HFFc6 (cell line): Measurements from ENCODE around the gene RHBDL3. TPM values are rescaled to one million over a fixed set of nuclear protein-coding genes. Genes with fewer than 3 reads are reported as not detected.

Experiments used
- DNase-seq: peaks from one replicate; pipeline ENCODE4 v3.0.0-alpha.2; 2018
- H3K27ac Mint-ChIP-seq: 2 replicates; pipeline ENCODE4 v1.8.0; 2020; ENCODE audit warnings: mild to moderate bottlenecking, mixed read lengths
- H3K27me3 Mint-ChIP-seq: 2 replicates; pipeline ENCODE4 v1.8.0; 2021; ENCODE audit warnings: mild to moderate bottlenecking, moderate library complexity, mixed read lengths; ENCODE audit not compliant: insufficient read depth
- H3K36me3 Mint-ChIP-seq: 2 replicates; pipeline ENCODE4 v1.8.0; 2021; ENCODE audit warnings: low read depth, mixed read lengths
- H3K4me1 Mint-ChIP-seq: 2 replicates; pipeline ENCODE4 v1.8.0; 2020; ENCODE audit warnings: low read depth, mixed read lengths
- H3K4me3 Mint-ChIP-seq: 2 replicates; pipeline ENCODE4 v1.8.0; 2020; ENCODE audit warnings: mild to moderate bottlenecking, moderate library complexity, mixed read lengths
- H3K9me3 Mint-ChIP-seq: 2 replicates; pipeline ENCODE4 v1.8.0; 2020; ENCODE audit warnings: mild to moderate bottlenecking, mixed read lengths
- total RNA-seq, 6 experiments: library from RNA; stranded (reverse); fragmentation: NEBNext Ultra II Directional; extraction: Animal tissue kit (Norgen Biotek cat#: 25700); gene quantifications; 2 replicates in 1 of 6; 3 replicates in 5 of 6; pipeline ENCODE4 v1.2.3, GENCODE V29; 2021
- TF ChIP-seq, protein P1 (sequence below): fragments of 200-600 bp; sonication (generic); IDR thresholded peaks from 2 replicates; pipeline ENCODE4 v1.5.0; 2021; ENCODE audit warnings: antibody characterized with exemption, mild to moderate bottlenecking

The RHBDL3 gene
- total RNA-seq, 6 experiments from 2014 or later, result 0.07 TPM; not detected in 5

DNA sequence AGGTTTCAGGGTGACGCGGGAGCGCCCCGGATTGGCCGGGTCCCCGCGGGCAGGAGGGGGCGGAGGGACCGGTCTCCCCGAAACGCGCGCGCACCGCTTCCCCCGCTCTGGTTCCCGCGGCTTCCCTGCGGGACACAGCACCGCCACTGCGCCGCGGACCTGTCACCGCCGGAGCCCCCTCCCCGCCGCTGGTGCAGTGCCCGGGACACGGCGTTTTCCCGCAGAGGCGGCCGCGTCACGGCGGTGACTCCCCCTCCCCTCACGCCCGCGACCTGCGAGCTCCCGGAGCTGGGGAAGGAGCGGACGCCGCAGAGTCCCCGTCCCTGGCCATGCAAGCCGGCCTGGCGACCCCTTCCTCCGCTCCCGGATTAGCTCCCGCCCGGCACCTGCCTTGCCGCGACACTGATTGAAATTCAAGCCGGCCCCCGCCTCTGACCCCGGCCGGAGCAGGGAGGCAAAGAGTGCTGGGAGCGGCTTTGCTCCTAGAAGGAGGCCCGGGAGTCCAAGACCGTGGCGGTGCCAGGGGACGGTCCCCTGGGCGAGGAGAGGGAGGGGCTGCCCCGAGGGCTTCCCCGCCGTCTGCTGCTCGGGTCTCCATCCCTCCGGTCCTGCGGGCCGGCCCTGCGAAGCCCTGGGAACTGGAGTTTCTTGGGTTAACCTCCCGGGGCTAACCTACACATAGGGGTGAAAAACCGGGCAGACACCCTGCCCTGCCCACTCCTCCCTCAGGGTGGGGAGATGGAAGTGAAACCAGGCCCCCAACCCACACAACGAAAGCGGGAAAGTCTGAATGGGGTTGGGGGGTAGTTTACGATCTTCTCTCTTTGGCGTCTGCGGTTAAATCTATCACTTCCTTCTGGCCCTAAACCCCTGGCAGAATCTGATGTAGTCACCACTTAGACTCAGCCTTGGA, 1.0 kb downstream of the RHBDL3 start:
- H3K36me3 Mint-ChIP-seq, result no peaks in the 10 kb centered on the region
- peaks cover 63% of the 10 kb centered on the region for H3K27me3 Mint-ChIP-seq
- no peaks in the 10 kb centered on the region for H3K4me1 Mint-ChIP-seq
- no peaks in the 10 kb centered on the region for H3K9me3 Mint-ChIP-seq
- TF ChIP-seq, protein P1, sequence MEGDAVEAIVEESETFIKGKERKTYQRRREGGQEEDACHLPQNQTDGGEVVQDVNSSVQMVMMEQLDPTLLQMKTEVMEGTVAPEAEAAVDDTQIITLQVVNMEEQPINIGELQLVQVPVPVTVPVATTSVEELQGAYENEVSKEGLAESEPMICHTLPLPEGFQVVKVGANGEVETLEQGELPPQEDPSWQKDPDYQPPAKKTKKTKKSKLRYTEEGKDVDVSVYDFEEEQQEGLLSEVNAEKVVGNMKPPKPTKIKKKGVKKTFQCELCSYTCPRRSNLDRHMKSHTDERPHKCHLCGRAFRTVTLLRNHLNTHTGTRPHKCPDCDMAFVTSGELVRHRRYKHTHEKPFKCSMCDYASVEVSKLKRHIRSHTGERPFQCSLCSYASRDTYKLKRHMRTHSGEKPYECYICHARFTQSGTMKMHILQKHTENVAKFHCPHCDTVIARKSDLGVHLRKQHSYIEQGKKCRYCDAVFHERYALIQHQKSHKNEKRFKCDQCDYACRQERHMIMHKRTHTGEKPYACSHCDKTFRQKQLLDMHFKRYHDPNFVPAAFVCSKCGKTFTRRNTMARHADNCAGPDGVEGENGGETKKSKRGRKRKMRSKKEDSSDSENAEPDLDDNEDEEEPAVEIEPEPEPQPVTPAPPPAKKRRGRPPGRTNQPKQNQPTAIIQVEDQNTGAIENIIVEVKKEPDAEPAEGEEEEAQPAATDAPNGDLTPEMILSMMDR, result no peak
- peak overlapping the region; percentile 25; the same call in 1 of the 2 replicates for H3K4me3 Mint-ChIP-seq
- no peak overlapping the region for H3K27ac Mint-ChIP-seq
- no peak for DNase-seq

DNA sequence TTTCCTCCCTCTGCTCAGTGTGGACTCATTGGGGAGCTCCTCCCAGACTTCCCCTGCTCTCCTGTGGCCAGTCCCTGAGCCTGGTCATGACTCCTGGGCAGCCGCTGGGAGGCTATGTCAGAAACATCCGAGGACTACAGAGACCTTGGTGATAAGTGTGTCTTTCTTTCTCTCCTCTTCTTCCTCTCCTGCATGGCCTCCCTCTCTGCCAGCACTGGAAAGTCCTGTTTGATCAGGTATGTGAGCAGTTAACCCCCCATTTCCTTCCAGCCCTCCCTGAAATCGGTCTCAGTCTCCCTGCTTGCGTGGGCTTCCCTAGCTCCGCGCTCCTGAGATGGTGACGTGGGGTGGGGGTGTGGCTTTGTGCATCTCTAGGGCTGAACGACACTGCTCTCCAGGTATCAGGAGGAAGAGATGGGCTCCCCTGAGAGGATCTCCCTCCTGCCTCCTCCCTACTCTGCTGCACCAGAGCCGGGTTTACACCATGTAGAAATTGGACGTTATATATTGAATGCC, 2.1 kb downstream of the RHBDL3 start:
- Mint-ChIP-seq H3K36me3 (no peaks in the 10 kb centered on the region), H3K27ac (no peak overlapping the region), H3K4me1 (no peaks in the 10 kb centered on the region), H3K4me3 (peak overlapping the region; percentile 49), H3K9me3 (no peaks in the 10 kb centered on the region), H3K27me3 (peaks cover 54% of the 10 kb centered on the region)
- DNase-seq, result no peak
- TF ChIP-seq, protein P1, result no peak

DNA sequence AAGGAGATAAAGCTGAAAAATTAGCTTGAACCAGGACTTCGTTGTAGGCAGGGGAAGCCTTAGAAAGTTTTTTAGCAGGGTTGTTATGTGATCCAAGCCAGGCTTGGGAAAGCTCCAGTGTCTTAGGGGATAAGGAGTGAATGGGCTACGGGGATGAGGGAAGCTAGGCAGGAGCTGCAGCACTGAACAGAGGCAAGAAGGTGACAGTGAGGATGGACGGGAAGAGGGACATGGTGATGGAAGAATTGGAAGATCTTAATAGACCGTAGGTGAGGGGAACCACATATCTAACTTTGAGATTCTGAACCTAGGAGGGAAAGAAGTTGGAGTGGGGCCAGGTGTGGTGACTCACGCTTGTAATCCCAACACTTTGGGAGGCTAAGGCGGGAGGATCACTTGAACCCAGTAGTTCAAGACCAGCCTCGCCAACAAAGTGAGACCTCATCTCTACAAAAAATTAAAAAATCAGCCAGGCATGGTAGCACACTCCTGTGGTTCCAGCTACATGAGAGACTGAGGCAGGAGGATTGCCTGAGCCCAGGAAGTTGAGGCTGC, 3.2 kb downstream of the RHBDL3 start:
- peaks cover 47% of the 10 kb centered on the region for H3K27me3 Mint-ChIP-seq

DNA sequence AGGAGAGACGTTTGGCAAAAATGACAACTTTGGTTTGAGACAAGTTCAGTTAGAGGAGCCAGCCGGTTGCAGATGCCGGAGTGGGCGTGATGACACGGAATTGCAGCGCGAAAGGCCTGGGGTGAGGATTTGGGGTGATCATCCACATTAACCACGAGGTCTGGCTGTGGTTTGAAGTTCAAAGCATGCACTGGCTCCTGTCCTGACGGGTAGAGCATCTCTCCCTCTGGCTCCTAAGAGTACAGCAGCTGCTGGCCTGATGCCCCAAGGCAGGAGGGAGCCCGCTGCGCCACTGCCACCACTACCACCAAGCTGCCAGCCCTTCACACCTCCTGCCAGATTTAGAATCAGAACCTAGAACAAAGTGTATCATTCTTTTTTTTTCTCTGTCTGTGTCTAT, 3.7 kb downstream of the RHBDL3 start:
- TF ChIP-seq, protein P1, result no peak
- no peak overlapping the region for H3K4me3 Mint-ChIP-seq
- H3K36me3 Mint-ChIP-seq, result no peaks in the 10 kb centered on the region
- no peak overlapping the region for H3K27ac Mint-ChIP-seq
- no peaks in the 10 kb centered on the region for H3K9me3 Mint-ChIP-seq
- DNase-seq, result no peak
- H3K27me3 Mint-ChIP-seq, result peaks cover 42% of the 10 kb centered on the region
- peaks cover 5% of the 10 kb centered on the region for H3K4me1 Mint-ChIP-seq

More for the DNA sequence above, 3.2 kb downstream of the RHBDL3 start:
- no peak for DNase-seq
- Mint-ChIP-seq H3K36me3 (no peaks in the 10 kb centered on the region), H3K27ac (no peak overlapping the region), H3K4me1 (no peaks in the 10 kb centered on the region), H3K9me3 (no peaks in the 10 kb centered on the region), H3K4me3 (no peak overlapping the region)
- TF ChIP-seq, protein P1, result no peak

DNA sequence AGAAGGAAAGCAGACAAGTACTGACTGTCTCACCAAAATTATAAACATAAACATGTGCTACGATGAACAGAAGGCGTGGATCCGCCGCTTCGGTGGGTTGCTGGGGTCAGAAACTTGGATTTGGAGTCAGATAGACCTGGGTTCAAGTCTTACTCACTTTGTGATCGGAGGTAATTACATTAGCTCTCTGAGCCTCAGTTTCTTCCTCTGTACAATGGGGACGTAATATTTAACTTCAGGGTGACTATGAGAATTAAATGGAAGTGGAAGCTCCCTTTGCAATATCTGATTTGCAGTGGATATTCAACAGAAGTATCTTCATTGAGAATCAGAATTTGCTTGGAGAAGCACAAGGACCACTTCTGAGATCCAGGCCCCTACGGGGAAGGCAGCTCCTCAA, 6.2 kb downstream of the RHBDL3 start:
- H3K4me1 Mint-ChIP-seq, result peaks cover 22% of the 10 kb centered on the region
- H3K4me3 Mint-ChIP-seq, result no peak overlapping the region
- DNase-seq, result no peak
- H3K27ac Mint-ChIP-seq, result no peak overlapping the region
- TF ChIP-seq, protein P1, result no peak
- no peaks in the 10 kb centered on the region for H3K9me3 Mint-ChIP-seq
- peaks cover 30% of the 10 kb centered on the region for H3K27me3 Mint-ChIP-seq
- no peaks in the 10 kb centered on the region for H3K36me3 Mint-ChIP-seq
